Colon (tissue), 2 donors: ENCODE data around the gene RNF180.

Experiments
- FAIRE-seq: peaks from 2 replicates; lab custom pipeline; 2012; peaks lifted over from hg19 to GRCh38; lab: Jason Lieb, UNC
- donor health status: control.
- donor health status: control.

Gene RNF180, protein sequence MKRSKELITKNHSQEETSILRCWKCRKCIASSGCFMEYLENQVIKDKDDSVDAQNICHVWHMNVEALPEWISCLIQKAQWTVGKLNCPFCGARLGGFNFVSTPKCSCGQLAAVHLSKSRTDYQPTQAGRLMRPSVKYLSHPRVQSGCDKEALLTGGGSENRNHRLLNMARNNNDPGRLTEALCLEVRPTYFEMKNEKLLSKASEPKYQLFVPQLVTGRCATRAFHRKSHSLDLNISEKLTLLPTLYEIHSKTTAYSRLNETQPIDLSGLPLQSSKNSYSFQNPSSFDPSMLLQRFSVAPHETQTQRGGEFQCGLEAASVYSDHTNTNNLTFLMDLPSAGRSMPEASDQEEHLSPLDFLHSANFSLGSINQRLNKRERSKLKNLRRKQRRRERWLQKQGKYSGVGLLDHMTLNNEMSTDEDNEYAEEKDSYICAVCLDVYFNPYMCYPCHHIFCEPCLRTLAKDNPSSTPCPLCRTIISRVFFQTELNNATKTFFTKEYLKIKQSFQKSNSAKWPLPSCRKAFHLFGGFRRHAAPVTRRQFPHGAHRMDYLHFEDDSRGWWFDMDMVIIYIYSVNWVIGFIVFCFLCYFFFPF

DNA sequence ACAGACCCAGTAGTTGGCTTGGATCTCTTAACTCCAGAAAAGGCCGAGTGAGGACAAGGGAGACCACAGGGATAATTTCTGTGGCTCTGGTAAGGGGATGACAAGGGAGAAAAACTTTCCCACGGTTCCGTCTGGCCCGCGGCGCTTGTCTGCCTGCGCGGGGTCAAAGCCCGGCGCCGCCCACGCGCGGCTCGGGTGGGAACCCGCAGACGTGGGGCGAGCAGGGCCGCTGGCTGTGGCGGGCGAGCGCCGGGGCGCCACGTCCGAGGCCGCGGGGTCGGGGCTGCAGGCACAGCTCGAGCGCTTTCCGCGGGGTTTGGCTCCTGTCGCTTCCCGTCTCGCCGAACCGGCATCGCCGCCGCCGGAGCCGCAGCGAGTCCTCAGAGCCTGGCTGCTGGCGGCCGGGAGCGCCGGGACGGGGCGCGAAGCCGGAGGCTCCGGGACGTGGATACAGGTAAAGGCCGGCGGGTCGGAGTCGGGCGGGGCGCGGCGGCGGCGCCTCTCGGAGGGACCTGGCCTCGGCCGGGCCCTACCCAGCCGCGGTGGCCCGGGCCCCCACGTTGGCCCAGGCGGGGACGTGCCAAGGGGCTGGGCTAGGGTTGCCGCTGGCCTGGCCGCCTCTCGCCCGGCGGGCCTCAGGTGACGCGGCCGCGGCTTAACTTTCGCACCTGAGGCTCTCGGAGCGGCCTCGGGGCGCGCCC is at the start of gene RNF180:
Gene RNF180, plus strand, starts transcription at position 344 of the 701 bp plus-strand sequence. CDS start 34,965 bp downstream, outside the sequence.
- FAIRE-seq, result no peak

DNA sequence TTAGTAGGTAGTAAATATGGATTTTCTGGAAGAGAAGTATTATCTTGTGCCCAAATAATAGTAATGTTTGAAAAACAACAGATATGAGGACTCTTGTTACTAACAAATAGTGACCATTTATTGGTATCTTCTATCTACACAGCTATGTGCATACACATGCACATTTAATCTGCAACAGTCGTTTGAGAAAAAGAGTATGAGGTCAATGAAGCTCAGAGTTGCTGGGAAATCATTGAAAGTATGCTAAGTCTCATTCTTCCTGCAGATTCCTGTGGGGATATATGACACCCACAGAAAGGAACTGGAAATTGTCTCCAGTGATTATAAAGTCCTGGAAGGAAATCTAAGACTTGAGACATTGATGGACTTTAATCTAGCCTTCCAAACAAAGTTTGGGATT is 40.1 kb upstream of the RNF180 start:
- no peak for FAIRE-seq

DNA sequence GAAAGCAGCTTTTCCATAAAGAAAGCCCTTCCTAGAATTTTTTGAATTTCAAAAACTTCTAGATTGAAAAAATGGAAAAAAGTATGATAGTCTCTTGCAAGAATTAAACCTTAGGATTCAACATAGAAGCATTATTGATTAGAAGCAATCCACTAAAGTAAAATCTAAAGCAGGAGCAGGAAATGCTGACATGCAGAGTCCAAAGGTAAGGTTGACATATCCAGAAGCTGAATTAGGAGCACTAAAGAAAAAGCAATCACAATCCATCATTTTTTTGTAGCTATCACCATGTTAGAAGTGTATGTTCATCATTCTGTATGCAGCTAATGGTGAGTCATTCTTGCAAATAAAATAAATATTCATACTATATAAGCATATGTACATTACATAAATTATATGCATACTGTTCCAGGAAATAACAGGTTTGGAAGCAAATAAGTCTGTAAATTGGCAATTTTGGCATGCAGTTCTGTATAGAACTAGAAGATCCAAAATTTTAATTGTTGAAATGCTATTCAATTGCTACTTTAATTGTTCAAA is 39.4 kb upstream of the RNF180 start:
- no peak for FAIRE-seq

DNA sequence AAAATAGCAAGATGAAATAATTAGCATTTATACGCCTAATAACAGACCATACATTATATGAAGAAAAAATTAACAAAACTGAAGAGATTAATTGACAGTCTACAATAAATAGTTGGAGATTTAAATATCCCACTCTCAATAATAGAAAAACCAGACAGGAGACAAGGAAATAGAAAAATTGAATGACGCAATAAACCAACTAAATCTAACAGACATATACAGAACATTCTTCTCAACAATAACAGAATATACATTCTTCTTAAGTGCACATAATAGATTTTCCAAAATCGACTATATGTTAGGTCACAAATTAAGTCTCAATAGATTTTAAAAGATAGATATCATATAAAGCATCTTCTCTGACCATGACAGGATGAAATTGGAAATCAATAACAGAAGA is 25.6 kb upstream of the RNF180 start:
- no peak for FAIRE-seq

DNA sequence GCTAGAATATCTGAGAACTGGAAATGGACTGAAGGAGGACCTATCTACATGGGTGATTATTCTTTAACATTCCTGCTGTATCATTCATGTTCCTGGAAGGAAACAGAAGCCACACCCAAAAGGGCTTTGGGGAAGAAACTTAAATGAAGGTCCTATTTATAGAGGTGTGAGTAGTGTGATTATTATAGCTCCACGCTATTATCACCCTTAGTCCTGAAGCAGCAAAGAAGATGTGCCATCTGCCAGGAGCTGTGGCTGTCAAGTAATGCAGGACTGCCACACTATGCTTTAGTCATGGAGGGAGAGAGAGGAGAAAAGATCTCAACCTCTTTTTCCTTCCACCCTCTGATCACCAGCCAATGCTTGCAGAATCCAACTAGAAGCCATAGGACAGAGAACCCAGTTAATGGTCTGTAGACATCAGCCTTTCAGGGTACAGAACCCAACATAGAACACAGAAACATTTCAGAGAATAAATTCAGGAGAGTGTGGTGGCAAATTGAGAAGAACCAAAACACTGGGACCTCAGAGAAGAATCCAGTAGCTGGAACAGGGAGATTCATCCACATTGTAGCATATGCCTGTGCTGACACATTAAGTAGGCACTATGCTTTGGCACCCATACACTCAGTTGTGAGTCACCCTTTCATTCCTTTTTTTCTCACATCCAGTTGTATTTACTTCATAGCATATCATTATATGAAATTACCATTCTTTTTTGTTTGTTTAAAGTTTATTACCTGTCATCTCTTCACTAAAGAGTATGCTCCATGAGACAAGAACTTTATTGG is 21.0 kb upstream of the RNF180 start:
- no peak for FAIRE-seq

DNA sequence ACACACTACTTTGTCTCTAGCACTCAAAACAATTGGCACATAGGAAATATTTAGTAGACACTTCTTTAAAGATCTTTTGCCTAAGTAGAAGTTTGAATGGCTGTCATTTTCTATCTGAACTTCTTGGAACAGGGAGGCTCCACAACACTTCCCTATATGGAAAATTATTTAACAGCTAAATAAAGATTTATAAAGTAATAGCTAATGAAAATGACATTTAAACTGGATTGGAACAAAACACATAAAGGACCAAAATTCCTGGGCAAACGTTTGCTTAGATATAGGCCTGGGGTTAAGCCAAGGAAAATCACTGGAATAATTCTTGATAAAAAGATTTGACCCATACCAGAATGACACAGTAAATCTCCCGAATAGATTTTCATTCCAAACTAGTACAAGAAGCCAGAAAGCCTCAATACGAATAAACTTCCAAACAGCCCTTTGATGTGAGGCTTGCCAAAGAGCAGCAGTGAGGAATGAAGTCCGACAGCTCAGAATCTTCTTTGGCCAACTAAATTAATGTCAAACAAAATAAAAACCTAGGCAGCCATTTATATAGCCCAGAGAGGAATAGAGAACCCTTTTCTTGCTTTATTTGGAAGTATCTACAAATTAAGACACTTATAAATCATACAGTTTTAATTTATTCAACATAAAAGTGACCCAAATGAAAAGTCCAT is 20.3 kb upstream of the RNF180 start:
- no peak for FAIRE-seq

DNA sequence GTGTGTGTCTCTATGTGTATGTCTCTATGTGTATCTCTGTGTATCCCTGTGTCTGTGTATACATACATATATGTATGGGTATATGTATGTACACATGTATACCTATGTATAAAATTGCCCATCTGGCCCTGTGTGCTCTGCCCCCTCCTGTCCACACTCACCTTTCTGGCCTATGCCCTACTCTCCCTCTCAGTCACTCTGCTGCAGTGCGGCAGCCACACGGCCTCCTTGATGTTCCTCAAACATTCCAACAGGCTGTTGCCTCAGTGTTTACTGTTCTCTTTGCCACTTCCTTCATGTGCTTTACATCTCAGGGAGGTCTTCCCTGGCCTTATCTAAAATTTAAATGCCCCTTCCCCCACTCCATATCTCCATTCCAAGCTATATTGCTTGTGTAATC is 18.3 kb upstream of the RNF180 start:
- no peak for FAIRE-seq

DNA sequence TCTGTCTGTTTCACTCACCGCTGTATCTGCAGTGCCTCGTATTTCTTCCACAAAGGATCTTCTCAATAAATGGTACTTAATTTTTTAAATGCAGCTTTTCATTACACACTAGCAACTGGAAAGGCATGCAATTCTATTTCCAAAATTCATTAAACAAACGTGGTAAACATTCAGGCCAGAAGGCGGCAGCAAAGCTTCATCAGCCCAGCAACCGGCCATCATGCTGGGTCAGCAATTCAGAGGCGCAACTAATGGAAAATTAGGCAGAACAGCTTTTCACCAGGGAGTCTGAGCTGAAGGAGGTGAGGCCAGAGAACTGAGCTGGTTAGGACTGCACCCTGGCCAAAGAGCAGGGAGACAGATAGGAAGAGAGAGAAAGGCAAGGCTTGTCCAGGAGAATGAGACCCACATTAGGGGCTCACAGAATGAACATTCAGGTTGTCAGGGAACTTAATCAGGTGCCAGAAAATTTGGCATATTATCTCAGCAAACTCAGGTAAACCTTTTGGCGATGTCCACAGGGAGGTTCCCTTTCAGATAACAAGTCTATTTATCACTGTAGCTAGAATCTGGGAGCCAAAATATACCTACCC is 17.7 kb upstream of the RNF180 start:
- no peak for FAIRE-seq

DNA sequence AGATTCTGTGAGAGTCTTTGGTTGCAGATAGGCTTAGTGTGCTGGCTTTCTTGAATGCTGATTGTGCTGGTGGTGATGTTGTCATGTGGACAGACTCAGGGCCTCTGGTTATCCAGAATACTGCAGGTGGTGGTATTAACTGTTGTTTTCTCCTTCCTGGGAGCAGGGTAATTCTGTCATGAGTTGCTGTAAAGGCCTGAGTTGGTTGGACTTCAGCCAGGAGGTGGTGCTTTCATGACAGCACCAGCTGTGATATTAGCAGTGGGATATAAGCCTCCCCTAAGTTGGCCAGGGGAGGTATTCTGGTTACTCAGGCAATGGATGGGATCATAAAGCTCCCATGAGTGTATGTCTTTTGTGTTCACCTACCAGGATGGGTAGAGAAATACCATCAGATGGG is 16.4 kb upstream of the RNF180 start:
- FAIRE-seq, result no peak

DNA sequence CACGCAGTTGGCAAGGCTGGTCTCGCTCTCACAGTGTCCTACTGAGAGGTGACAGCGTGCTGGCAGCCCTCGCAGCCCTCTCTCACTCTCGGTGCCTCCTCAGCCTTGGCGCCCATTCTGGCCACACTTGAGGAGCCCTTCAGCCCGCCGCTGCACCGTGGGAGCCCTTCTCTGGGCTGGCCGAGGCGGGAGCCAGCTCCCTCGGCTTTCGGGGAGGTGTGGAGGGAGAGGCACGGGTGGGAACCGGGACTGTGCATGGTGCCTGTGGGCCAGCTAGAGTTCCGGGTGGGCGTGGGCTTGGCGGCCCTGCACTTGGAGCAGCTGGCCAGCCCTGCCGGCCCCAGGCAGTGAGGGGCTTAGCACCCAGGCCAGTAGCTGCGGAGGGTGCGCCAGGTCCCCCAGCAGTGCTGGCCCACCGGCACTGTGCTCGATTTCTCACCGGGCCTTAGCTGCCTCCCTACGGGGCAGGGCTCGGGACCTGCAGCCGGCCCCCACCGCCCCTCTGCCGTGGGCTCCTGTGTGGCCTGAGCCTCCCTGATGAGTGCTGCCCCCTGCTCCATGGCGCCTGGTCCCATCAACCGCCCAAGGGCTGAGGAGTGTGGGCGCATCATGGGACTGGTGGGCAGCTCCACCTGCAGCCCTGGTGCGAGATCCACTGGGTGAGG is 15.7 kb upstream of the RNF180 start:
- no peak for FAIRE-seq

DNA sequence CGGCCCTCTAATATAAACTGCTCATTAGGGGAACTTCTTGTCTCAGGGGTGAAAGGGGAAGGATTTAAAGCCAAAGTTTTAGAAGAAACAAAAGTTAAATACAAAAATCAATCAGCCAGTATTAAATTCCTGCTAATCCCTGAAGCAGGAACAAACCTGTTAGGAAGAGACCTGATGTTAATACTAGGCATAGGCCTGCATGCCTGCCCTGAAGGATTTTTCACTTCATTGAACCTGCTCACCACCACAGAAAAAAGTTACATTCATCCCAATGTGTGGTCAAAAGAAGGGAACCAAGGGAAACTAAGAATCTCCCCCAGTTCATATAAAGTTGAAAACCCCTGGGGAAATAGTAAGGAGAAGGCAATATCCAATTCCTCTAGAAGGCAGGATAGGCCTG is 9.4 kb upstream of the RNF180 start:
- no peak for FAIRE-seq

DNA sequence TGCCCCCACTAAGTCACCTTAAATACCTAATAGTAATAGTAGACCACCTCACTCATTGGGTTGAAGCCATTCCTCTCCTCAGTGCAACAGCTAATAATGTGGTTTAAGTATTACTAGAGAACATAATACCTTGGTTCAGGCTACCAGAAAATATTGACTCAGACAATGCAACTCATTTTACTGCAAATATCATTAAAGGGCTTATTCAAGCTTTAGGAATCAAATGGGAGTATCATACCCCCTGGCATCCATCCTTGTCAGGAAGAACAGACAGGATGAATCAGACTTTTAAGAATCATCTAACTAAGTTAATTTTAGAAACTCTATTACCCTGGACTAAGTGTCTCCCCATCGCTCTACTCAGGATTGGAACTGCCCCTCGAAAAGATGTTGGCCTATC is 6.8 kb upstream of the RNF180 start:
- FAIRE-seq, result no peak

DNA sequence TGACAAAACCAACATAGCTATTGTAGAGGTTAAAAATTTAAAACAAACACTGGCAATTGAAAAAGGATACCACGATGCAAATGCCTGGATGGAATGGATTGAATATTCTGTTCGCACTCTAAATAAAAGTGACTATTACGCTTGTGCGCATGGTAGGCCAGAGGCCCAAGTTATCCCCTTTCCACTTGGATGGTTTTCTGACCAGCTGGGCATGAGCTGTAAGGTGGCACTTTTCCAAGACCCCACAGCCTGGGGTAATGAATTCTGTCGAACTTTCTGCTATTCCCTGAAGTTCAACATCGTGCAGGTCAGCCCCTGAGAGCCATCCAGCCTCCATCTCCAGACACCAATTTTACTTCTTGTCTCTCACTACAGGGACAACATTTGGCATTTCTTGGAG is 5.4 kb upstream of the RNF180 start:
- FAIRE-seq, result no peak

DNA sequence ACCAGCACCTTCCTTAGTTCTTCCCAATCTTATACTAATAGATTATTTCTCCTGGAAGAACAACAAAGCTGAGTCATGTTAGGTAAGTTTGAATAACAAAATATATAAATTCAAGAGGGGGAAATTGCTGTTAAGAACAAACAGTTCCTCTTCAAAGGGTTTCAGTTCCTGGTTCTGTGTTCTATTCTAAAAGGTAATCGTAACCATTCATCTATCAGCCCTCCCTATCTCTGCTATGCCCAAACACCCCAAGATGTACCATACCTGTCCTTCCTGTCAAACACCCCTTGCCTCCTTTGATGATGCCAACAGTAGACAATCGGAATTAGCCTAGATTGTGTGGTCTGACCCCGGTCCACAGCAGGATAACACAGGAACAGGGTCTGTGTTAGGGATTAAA is 4.2 kb upstream of the RNF180 start:
- no peak for FAIRE-seq

DNA sequence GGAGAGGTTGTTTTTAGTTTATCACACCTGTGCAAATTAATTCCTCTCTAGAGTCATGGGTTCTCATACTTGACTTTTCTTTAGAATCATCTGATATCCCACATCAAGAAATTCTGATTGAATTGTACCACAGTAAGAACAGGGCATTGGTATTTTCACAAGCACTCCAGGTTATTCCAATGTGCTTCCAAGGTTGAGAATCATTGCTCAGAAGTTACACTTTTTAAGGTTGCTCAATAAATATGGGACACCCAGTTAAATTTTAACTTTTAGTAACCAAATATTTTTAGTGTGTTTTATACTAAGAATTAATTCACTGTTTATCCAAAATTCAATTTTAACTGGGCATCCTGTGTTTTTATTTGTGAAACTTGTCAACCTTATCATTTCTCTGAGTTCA is 2.5 kb upstream of the RNF180 start:
- no peak for FAIRE-seq

DNA sequence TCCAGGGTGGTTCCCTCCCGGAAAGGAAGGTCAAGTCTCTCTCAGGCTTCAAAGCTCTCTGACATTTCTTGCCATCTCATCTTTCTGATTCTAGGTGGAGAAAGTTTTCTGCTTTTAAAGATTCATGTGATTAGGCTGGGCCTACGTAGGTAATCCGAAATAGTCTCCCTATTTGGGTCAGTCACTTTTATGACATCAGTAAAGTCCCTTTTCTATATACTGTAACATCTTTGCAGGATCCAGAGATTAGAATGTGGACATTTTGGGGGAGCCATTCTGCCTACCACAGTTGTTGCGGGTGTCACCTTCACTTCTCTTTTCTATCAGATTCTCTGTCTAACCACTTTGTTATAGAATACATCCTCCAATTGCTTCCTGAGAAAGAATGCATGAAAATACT is 1.9 kb upstream of the RNF180 start:
- FAIRE-seq, result no peak

DNA sequence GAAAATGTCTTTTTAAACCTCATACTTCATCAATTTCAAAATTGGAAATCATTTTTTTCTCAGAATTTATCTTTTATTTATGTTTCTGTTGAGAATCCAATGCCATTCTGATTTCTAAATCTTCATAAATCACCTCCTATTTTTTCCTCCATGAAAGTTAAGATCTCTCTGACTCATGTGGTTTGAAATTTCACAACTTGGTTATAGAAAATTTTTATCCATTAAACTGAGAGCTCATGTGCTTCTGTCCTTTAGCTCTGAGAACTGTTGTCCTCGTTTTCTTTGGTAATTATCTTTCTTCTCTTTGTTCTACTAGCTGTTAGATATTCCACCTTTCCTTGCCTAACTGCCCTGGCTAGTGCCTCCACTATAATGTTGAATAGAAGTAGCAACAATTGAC is 1.5 kb upstream of the RNF180 start:
- FAIRE-seq, result no peak

DNA sequence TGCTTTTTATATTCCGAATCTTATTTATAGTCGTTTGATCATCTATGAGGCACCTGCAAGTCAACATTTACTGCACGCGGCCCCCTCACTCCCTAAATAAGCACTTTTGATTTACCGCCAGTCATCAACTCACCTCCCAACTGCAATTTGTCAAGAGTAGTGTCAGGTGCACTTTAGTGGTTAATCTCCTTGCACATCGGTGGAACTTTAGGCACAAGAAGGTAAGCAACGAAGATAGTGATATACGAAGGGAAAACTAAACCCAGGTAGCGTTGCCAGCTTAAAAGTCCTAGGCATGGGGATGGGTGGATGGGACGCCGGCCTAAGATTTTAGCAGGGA is 513 bp upstream of the RNF180 start:
- FAIRE-seq, result no peak

DNA sequence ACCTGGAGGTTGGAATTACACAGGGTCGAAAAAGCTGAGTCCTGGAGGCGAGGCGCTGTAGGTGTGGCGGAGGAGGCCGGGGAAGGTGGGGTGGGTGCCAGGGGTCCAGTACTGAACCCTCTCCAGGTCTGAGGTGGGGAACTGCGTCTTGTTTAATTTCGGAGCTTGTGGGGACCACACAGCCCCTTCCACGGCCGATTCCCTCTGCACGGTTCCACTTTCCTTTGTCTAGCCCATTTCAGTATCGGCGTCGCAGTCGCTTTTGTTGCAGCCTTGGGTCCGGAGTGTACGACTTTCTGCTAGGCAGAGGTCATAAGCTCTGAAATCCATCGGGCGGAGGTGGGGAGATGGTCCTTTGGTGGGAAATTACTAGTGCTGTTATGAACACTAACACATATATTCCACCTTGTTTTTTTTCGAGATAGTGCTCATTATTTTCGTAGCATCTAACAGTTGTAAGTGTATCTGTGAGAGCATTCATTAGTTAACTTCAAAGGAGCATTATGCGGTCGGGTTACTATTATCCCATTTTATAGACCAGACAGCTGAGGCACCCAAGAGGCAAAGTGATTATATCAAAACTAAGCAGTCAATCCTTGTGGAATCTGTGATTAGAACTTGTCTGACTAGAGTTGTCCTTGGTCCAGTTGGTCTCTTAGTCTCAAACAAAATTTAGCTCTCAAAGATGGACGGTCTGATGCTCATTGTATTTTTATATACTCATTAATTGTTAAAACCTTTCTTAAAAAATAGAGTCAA is 737 bp downstream of the RNF180 start:
- FAIRE-seq, result no peak

DNA sequence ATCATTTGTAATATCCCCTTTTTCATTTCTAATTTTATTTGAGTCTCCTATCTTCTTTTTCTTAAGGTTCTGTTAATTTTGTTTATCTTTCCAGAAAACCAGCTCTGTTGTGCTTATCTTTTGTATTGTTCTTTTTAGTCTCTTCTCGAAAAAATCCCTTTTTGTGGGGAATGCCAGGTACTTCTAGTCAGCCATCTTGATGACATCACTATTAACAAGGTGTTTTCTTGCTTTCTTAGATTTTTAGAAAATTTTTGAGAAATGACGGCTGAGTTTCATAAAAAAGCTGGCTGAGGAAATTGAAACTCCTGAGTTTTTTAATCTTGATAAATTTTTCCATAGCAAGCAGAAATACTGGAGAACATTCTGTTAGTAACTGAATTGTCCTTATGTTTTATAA is 10.7 kb downstream of the RNF180 start:
- FAIRE-seq, result no peak
